Trophoblast cell (in vitro differentiated cells and primary cell): Measurements from ENCODE around the gene DAAM1.

Source experiments
- DNase-seq, 2 donors: peaks; one replicate each; pipeline ENCODE4 v3.0.0-alpha.2; 2016
- H2AFZ ChIP-seq: 2 replicates; pipeline ENCODE4 v1.6.1; 2013; ENCODE audit warnings: low read length, moderate library complexity, mild to moderate bottlenecking; ENCODE audit not compliant: insufficient read depth, poor library complexity
- H2AK5ac ChIP-seq: 2 replicates; pipeline ENCODE4 v1.6.1; 2013; ENCODE audit warnings: mild to moderate bottlenecking, low read length
- H2BK120ac ChIP-seq: 2 replicates; pipeline ENCODE4 v1.6.1; 2013; ENCODE audit warnings: low read length, mild to moderate bottlenecking, moderate library complexity; ENCODE audit not compliant: insufficient read depth, poor library complexity
- H2BK12ac ChIP-seq: 2 replicates; pipeline ENCODE4 v1.6.1; 2013; ENCODE audit warnings: mild to moderate bottlenecking, low read length, moderate library complexity
- H2BK5ac ChIP-seq: 2 replicates; pipeline ENCODE4 v1.6.1; 2013; ENCODE audit warnings: low read length, low read depth, moderate library complexity, mild to moderate bottlenecking; ENCODE audit not compliant: poor library complexity
- H3K14ac ChIP-seq: 2 replicates; pipeline ENCODE4 v1.6.1; 2013; ENCODE audit warnings: mild to moderate bottlenecking, low read length
- H3K18ac ChIP-seq: 2 replicates; pipeline ENCODE4 v1.6.1; 2013; ENCODE audit warnings: mild to moderate bottlenecking, low read length
- H3K23ac ChIP-seq: 2 replicates; pipeline ENCODE4 v1.6.1; 2013; ENCODE audit warnings: low read length
- H3K27ac ChIP-seq: 2 replicates; pipeline ENCODE4 v1.5.1; 2013; ENCODE audit warnings: low read depth, mild to moderate bottlenecking, inconsistent platforms, low read length, moderate library complexity
- H3K27me3 ChIP-seq: 2 replicates; pipeline ENCODE4 v1.6.1; 2013; ENCODE audit warnings: inconsistent platforms, mild to moderate bottlenecking, low read length, moderate library complexity; ENCODE audit not compliant: insufficient read depth
- H3K36me3 ChIP-seq, 2 experiments: 1 replicate in 1 of 2; 2 replicates in 1 of 2; pipeline ENCODE4 v1.6.1; 2013; ENCODE audit warnings: low read length in 2 of 2, mild to moderate bottlenecking in 2 of 2, moderate library complexity in 1 of 2; ENCODE audit not compliant: insufficient read depth in 2 of 2, control insufficient read depth in 1 of 2
- H3K4ac ChIP-seq: 2 replicates; pipeline ENCODE4 v1.6.1; 2013; ENCODE audit warnings: low read depth, mild to moderate bottlenecking, low read length, moderate library complexity
- H3K4me1 ChIP-seq, 2 experiments: 1 replicate in 1 of 2; 2 replicates in 1 of 2; pipeline ENCODE4 v1.6.1; 2013; ENCODE audit warnings: low read length in 2 of 2, mild to moderate bottlenecking in 2 of 2, moderate library complexity in 1 of 2; ENCODE audit not compliant: insufficient read depth in 2 of 2, control insufficient read depth in 1 of 2
- H3K4me2 ChIP-seq: 2 replicates; pipeline ENCODE4 v1.6.1; 2013; ENCODE audit warnings: inconsistent platforms, mild to moderate bottlenecking, low read length, moderate library complexity
- H3K4me3 ChIP-seq: 2 replicates; pipeline ENCODE4 v1.5.1; 2013; ENCODE audit warnings: mild to moderate bottlenecking, low read depth, low read length, inconsistent platforms
- H3K79me1 ChIP-seq: one replicate; pipeline ENCODE4 v1.6.1; 2013; ENCODE audit warnings: low read length
- H3K79me2 ChIP-seq: 2 replicates; pipeline ENCODE4 v1.6.1; 2013; ENCODE audit warnings: low read length, mild to moderate bottlenecking; ENCODE audit not compliant: control insufficient read depth, insufficient read depth, poor library complexity
- H3K9ac ChIP-seq: 2 replicates; pipeline ENCODE4 v1.6.1; 2013; ENCODE audit warnings: mild to moderate bottlenecking, low read length
- H3K9me3 ChIP-seq: 2 replicates; pipeline ENCODE4 v1.6.1; 2013; ENCODE audit warnings: low read depth, mild to moderate bottlenecking, control low read depth, inconsistent platforms, low read length; ENCODE audit not compliant: insufficient read depth
- H4K12ac ChIP-seq: 2 replicates; pipeline ENCODE4 v1.6.1; 2013; ENCODE audit warnings: low read depth, mild to moderate bottlenecking, low read length, moderate library complexity
- H4K8ac ChIP-seq: 2 replicates; pipeline ENCODE4 v1.6.1; 2013; ENCODE audit warnings: low read depth, mild to moderate bottlenecking, low read length, moderate library complexity
- H4K91ac ChIP-seq: one replicate; pipeline ENCODE4 v1.6.1; 2013; ENCODE audit warnings: low read depth, mild to moderate bottlenecking, low read length, moderate library complexity
- WGBS: extraction: QIAGEN DNeasy Blood & Tissue Kit; methylation state at CpG from one replicate; pipeline ENCODE4 v1.1.7; 2013; ENCODE audit warnings: missing lambda C conversion rate; ENCODE audit not compliant: insufficient read length, insufficient coverage; ENCODE audit errors: extremely low coverage; 5-methylcytosine and 5-hydroxymethylcytosine counted together

The DAAM1 gene

DNA sequence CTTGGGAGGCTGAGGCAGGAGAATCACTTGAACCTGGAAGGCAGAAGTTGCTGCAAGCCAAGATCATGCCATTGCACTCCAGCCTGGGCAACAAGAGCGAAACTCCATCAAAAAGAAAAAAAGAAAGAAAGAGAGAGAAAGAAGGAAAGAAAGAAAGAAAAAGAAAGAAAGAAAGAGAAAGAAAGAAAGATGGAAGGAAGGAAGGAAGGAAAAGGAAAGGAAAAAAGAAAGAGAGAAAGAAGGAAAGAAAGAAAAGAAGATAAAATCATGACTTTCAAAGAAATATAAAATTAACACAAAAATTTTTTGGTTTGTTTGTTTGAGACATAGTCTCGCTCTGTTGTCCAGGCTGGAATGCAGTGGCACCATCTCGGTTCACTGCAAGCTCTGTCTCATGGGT lies 22.2 kb upstream of the DAAM1 start:
- peaks cover 0 to 3% of the 10 kb centered on the region in 2 experiments for H3K4me1 ChIP-seq

DNA sequence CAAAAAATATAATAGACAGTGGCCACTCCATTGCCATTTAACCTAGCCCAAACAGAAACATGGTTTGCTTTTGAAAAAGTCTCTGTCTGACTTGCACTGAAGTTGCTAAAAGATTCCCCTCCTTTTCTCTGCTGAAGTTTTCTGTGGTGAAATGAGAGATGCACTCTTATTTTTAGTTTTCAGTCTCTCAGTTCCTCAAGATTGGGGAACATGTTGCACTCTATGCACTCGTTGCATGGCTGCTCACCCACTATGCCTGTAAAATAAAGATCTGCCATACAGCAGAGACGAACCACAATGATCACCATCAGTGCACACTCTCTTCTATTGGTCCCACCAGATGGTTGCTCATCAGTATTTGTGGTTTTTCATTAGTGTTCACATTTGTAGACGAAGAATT lies 13.1 kb upstream of the DAAM1 start:
- no peak overlapping the region for H3K14ac ChIP-seq
- no CpG with 5 or more reads among the region's 3 CpGs for WGBS

More for the DNA sequence above, 22.2 kb upstream of the DAAM1 start:
- Histone ChIP-seq H3K18ac (no peak overlapping the region), H3K4me2 (no peak overlapping the region), H4K8ac (no peak overlapping the region), H2AFZ (no peak overlapping the region), H3K36me3 (no peaks in the 10 kb centered on the region), H3K14ac (no peak overlapping the region), H3K4ac (no peak overlapping the region), H2BK12ac (no peak overlapping the region), H3K9ac (no peak overlapping the region), H3K23ac (no peak overlapping the region), H3K79me1 (no peaks in the 10 kb centered on the region), H3K27me3 (no peaks in the 10 kb centered on the region), H3K9me3 (no peaks in the 10 kb centered on the region), H2AK5ac (no peak overlapping the region), H3K79me2 (no peaks in the 10 kb centered on the region), H4K12ac (no peak overlapping the region), H2BK5ac (no peak overlapping the region), H3K4me3 (no peak overlapping the region), H4K91ac (no peak overlapping the region), H3K27ac (no peak overlapping the region), H2BK120ac (no peak overlapping the region)
- WGBS: no CpG with 5 or more reads among the region's 3 CpGs
- DNase-seq: no peak

GRCh38 chr14:59176765-59177164 lies 11.7 kb upstream of the DAAM1 start:
- Histone ChIP-seq H4K12ac (no peak overlapping the region), H2BK12ac (peak overlapping the region; percentile 73), H3K79me2 (no peaks in the 10 kb centered on the region), H3K9ac (no peak overlapping the region), H2AK5ac (no peak overlapping the region), H2BK5ac (no peak overlapping the region), H4K91ac (no peak overlapping the region), H3K9me3 (no peaks in the 10 kb centered on the region), H2AFZ (no peak overlapping the region), H3K79me1 (no peaks in the 10 kb centered on the region), H3K36me3 (no peaks in the 10 kb centered on the region), H3K27ac (no peak overlapping the region), H4K8ac (no peak overlapping the region), H3K4me3 (no peak overlapping the region), H2BK120ac (peak overlapping the region; percentile 70), H3K23ac (no peak overlapping the region), H3K14ac (no peak overlapping the region), H3K4me1 (peaks cover 2 to 6% of the 10 kb centered on the region in 2 experiments), H3K18ac (no peak overlapping the region), H3K4ac (no peak overlapping the region), H3K27me3 (no peaks in the 10 kb centered on the region), H3K4me2 (no peak overlapping the region)
- no peak for DNase-seq
- no CpG with 5 or more reads among the region's 1 CpG for WGBS

More for the DNA sequence above, 13.1 kb upstream of the DAAM1 start:
- no peaks in the 10 kb centered on the region for H3K9me3 ChIP-seq
- no peaks in the 10 kb centered on the region for H3K36me3 ChIP-seq
- H2AFZ ChIP-seq: no peak overlapping the region
- H2BK5ac ChIP-seq: no peak overlapping the region
- H4K8ac ChIP-seq: no peak overlapping the region
- no peaks in the 10 kb centered on the region for H3K79me1 ChIP-seq
- DNase-seq: no peak
- H3K79me2 ChIP-seq: no peaks in the 10 kb centered on the region
- no peak overlapping the region for H4K91ac ChIP-seq
- H2BK120ac ChIP-seq: no peak overlapping the region
- no peak overlapping the region for H3K4me2 ChIP-seq
- H3K9ac ChIP-seq: no peak overlapping the region
- no peak overlapping the region for H3K4ac ChIP-seq
- no peak overlapping the region for H4K12ac ChIP-seq
- H3K27me3 ChIP-seq: no peaks in the 10 kb centered on the region
- no peak overlapping the region for H3K23ac ChIP-seq
- H3K4me1 ChIP-seq: peaks cover 2 to 6% of the 10 kb centered on the region in 2 experiments
- no peak overlapping the region for H3K27ac ChIP-seq
- H2AK5ac ChIP-seq: no peak overlapping the region
- no peak overlapping the region for H3K4me3 ChIP-seq
- H2BK12ac ChIP-seq: peak overlapping the region; percentile 40
- no peak overlapping the region for H3K18ac ChIP-seq

GRCh38 chr14:59177262-59177661 lies 11.2 kb upstream of the DAAM1 start:
- Histone ChIP-seq H3K23ac (no peak overlapping the region), H2BK5ac (no peak overlapping the region), H3K27me3 (no peaks in the 10 kb centered on the region), H4K91ac (no peak overlapping the region), H3K14ac (no peak overlapping the region), H3K27ac (no peak overlapping the region), H3K79me1 (no peaks in the 10 kb centered on the region), H3K79me2 (no peaks in the 10 kb centered on the region), H4K12ac (no peak overlapping the region), H3K4ac (no peak overlapping the region), H2BK12ac (no peak overlapping the region), H3K4me1 (peaks cover 2 to 6% of the 10 kb centered on the region in 2 experiments), H3K4me3 (no peak overlapping the region), H3K9ac (no peak overlapping the region), H3K18ac (no peak overlapping the region), H2BK120ac (no peak overlapping the region), H2AFZ (no peak overlapping the region), H2AK5ac (no peak overlapping the region), H3K9me3 (no peaks in the 10 kb centered on the region), H3K4me2 (no peak overlapping the region), H4K8ac (no peak overlapping the region), H3K36me3 (no peaks in the 10 kb centered on the region)
- WGBS: no CpG with 5 or more reads among the region's 2 CpGs
- DNase-seq: peak; percentile 35 to 44
